Upper lobe of left lung (tissue), 6 donors: ENCODE data around the gene SRGAP3. TPM values are rescaled to one million over a fixed set of nuclear protein-coding genes. Genes with fewer than 3 reads are reported as not detected.

Experiments
- ATAC-seq, 2 donors: fragments of 200-7000 bp; cut with Tn5 transposase; one replicate each; pipeline ENCODE4 v1.9.1; 2022; ENCODE audit warnings: mild to moderate bottlenecking in 2 of 2, moderate library complexity in 2 of 2; ENCODE audit not compliant: low FRiP score in 2 of 2
- DNase-seq, 2 donors: peaks; one replicate each; pipeline ENCODE4 v3.0.0-alpha.2; 2019 to 2020
- H3K27ac ChIP-seq, 4 donors: fragments of 200-600 bp; sonication (generic); one replicate each; pipeline ENCODE4 v1.5.1; 2016 to 2019
- H3K27me3 ChIP-seq, 4 donors: fragments of 200-600 bp; sonication (generic); one replicate each; pipeline ENCODE4 v1.5.1; 2017 to 2019
- H3K36me3 ChIP-seq, 4 donors: fragments of 200-600 bp; sonication (generic); one replicate each; pipeline ENCODE4 v1.5.1; 2016 to 2019
- H3K4me1 ChIP-seq, 4 donors: fragments of 200-600 bp; sonication (generic); one replicate each; pipeline ENCODE4 v1.5.1; 2018 to 2019
- H3K4me3 ChIP-seq, 4 donors: fragments of 200-600 bp; sonication (generic); one replicate each; pipeline ENCODE4 v1.5.1; 2017 to 2019; ENCODE audit warnings: mild to moderate bottlenecking in 2 of 4, moderate library complexity in 1 of 4
- H3K9me3 ChIP-seq, 4 donors: fragments of 200-600 bp; sonication (generic); one replicate each; pipeline ENCODE4 v1.5.1; 2018 to 2019
- EP300 ChIP-seq, 4 donors: sonication (generic); formaldehyde crosslinking; IDR thresholded peaks; one replicate each; pipeline ENCODE4 v1.5.1; 2017; ENCODE audit warnings: antibody characterized with exemption in 4 of 4, control low read depth in 2 of 4
- POLR2A ChIP-seq, 4 donors: fragments of 450-650 bp; IDR thresholded peaks; one replicate each; pipeline ENCODE4 v1.5.1; 2016 to 2017; ENCODE audit warnings: antibody characterized with exemption in 4 of 4, mild to moderate bottlenecking in 2 of 4
- POLR2AphosphoS5 ChIP-seq, 2 donors: sonication (generic); formaldehyde crosslinking; IDR thresholded peaks; one replicate each; pipeline ENCODE4 v1.5.1; 2017; ENCODE audit warnings: antibody characterized with exemption in 2 of 2
- WGBS, 2 donors: methylation state at CpG; one replicate each; pipeline ENCODE4 v1.1.5; 2017 to 2018; 5-methylcytosine and 5-hydroxymethylcytosine counted together
- total RNA-seq, 6 donors: library from RNA; depleted of rRNA in 4 of 6; stranded (reverse); fragments of >200 nt in 4 of 6; gene quantifications; one replicate each; pipeline versions ENCODE4 v1.1.0 to v1.2.1, GENCODE V29; 2016 to 2021
- TF ChIP-seq, protein P1 (sequence below), 6 experiments: fragments of 450-650 bp in 4 of 6; fragments of 200-600 bp in 2 of 6; sonication (generic) in 2 of 6; IDR thresholded peaks; one replicate each; pipeline ENCODE4 v1.5.1; 2016 to 2019; ENCODE audit warnings: antibody characterized with exemption in 6 of 6
- donor health status: DM: no; HTN: no; CAD: no; lungs with moderate emphysema.
- donor health status: DM: no; HTN: yes; CAD: no; lungs with severe emphysema.

The SRGAP3 gene
- total RNA-seq, 6 donors from 2014 or later, result 4.6 to 29.6 (median 11.4) TPM

DNA sequence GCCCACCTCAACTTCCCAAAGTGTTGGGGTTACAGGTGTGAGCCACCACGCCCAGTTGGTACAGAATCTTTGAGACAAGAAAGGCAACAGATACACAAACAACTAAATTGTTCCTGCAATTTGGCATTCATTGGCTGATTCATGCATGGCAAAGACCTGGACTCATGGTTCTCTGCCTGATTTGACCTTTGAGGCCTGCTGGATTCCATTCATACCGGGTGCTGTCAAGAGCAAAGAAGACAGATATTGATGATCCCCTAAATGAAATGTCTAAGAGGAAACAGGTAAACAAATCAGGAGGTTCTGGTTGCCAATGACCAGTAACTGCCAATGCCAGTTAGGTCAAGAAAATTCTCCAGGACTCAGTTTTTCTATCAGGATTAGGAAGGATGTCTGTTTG lies 242.2 kb downstream of the SRGAP3 start:
- no peaks in the 10 kb centered on the region for H3K4me1 ChIP-seq
- H3K36me3 ChIP-seq, result no peaks in the 10 kb centered on the region
- no peaks in the 10 kb centered on the region for H3K9me3 ChIP-seq
- 69 to 83% methylated on average over 2 of the region's 2 CpGs for WGBS, 2 donors
- no peak overlapping the region for H3K27ac ChIP-seq
- no peak overlapping the region for H3K4me3 ChIP-seq
- no peaks in the 10 kb centered on the region for H3K27me3 ChIP-seq
- TF ChIP-seq, protein P1, sequence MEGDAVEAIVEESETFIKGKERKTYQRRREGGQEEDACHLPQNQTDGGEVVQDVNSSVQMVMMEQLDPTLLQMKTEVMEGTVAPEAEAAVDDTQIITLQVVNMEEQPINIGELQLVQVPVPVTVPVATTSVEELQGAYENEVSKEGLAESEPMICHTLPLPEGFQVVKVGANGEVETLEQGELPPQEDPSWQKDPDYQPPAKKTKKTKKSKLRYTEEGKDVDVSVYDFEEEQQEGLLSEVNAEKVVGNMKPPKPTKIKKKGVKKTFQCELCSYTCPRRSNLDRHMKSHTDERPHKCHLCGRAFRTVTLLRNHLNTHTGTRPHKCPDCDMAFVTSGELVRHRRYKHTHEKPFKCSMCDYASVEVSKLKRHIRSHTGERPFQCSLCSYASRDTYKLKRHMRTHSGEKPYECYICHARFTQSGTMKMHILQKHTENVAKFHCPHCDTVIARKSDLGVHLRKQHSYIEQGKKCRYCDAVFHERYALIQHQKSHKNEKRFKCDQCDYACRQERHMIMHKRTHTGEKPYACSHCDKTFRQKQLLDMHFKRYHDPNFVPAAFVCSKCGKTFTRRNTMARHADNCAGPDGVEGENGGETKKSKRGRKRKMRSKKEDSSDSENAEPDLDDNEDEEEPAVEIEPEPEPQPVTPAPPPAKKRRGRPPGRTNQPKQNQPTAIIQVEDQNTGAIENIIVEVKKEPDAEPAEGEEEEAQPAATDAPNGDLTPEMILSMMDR (IDR thresholded peaks at IDR 0.05), result no peak
- TF ChIP-seq POLR2A (IDR thresholded peaks at IDR 0.05), result no peak
- TF ChIP-seq EP300 (IDR thresholded peaks at IDR 0.05), result no peak
- no peak for TF ChIP-seq POLR2AphosphoS5 (IDR thresholded peaks at IDR 0.05)
- DNase-seq (no peak), ATAC-seq (no peak)

DNA sequence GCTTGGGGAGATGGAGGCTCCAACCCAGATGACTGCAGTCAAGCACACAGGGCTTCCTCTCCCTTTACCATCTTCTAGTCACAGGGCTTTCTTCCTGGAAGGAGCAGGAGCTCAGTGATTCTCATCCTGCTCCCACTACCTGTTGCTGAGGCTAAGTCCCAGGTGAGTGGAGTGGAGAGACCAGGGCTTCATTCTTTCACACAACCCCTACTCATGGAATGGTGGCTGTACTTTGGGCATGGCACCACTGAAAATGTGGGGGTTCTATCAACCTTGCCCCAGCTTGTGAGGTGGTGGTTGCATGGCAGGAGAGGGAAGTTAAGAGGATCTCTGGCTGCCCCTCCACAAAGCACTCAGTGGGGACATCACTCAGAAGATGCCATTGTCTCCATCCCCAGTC lies 249.4 kb downstream of the SRGAP3 start:
- no peak for ATAC-seq
- H3K36me3 ChIP-seq, result no peaks in the 10 kb centered on the region
- no peak for DNase-seq
- no peaks in the 10 kb centered on the region for H3K9me3 ChIP-seq
- H3K4me3 ChIP-seq, result no peak overlapping the region
- H3K4me1 ChIP-seq, result no peaks in the 10 kb centered on the region
- H3K27me3 ChIP-seq, result no peaks in the 10 kb centered on the region
- H3K27ac ChIP-seq, result no peak overlapping the region
- TF ChIP-seq EP300 (IDR thresholded peaks at IDR 0.05), result no peak
- TF ChIP-seq, protein P1 (IDR thresholded peaks at IDR 0.05), result no peak
- no peak for TF ChIP-seq POLR2AphosphoS5 (IDR thresholded peaks at IDR 0.05)
- TF ChIP-seq POLR2A (IDR thresholded peaks at IDR 0.05), result no peak

DNA sequence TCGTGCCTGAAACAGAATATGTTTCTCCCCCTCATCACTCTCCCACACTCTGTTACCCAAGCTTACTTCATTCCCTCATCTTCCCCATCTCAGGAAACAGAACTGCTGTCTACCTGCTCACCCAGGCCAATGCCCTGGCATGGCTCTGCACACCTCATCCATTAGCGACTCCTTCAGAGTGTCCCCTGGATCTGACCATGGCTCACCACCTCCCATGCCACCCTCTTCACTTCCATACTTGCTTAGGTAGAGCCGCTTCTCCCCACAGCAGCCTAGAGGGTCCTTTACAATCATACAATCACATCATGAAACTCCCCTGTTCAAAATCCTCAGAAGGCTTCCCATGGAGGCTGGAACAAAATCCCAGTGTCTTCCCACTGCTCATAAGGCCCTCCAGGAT lies 252.3 kb downstream of the SRGAP3 start:
- no peaks in the 10 kb centered on the region for H3K27me3 ChIP-seq
- ATAC-seq, result peak in 1 of 2 donors; percentile 8
- H3K9me3 ChIP-seq, result no peaks in the 10 kb centered on the region
- H3K4me3 ChIP-seq, result no peak overlapping the region
- TF ChIP-seq POLR2AphosphoS5 (IDR thresholded peaks at IDR 0.05) (no peak), EP300 (IDR thresholded peaks at IDR 0.05) (no peak), POLR2A (IDR thresholded peaks at IDR 0.05) (no peak)
- TF ChIP-seq, protein P1 (IDR thresholded peaks at IDR 0.05), result no peak
- H3K36me3 ChIP-seq, result no peaks in the 10 kb centered on the region
- H3K4me1 ChIP-seq, result no peaks in the 10 kb centered on the region
- WGBS, 2 donors, result 64 to 67% methylated on average over 3 of the region's 3 CpGs
- no peak for DNase-seq
- H3K27ac ChIP-seq, result no peak overlapping the region

DNA sequence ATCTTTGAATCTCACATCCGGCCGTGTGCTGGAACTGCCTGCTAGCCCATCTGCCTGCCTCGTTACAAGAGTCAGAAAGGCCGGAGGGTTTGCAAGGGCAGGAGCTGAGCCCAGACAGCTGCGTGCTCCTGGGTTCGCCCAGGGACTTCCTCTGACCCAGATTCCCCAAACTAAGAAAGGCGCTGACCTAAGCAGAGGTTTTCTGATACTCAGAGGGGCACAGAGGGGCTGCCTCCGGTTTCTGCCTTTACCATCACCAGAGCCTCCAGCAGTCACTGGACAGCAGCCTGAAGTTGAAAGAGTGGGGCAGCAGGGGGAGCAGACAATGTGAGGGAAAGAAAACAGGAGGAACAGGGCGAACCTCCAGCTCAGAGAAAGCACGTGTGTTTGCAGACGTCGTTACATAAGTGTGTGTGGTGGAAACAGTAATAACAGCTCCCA lies 252.7 kb downstream of the SRGAP3 start:
- TF ChIP-seq EP300 (IDR thresholded peaks at IDR 0.05) (no peak), POLR2A (IDR thresholded peaks at IDR 0.05) (no peak), POLR2AphosphoS5 (IDR thresholded peaks at IDR 0.05) (no peak)
- TF ChIP-seq, protein P1 (IDR thresholded peaks at IDR 0.05), result peak in 2 of 6 experiments; percentile 7 to 30
- no peaks in the 10 kb centered on the region for H3K9me3 ChIP-seq
- peak; percentile 58 to 75 for ATAC-seq

DNA sequence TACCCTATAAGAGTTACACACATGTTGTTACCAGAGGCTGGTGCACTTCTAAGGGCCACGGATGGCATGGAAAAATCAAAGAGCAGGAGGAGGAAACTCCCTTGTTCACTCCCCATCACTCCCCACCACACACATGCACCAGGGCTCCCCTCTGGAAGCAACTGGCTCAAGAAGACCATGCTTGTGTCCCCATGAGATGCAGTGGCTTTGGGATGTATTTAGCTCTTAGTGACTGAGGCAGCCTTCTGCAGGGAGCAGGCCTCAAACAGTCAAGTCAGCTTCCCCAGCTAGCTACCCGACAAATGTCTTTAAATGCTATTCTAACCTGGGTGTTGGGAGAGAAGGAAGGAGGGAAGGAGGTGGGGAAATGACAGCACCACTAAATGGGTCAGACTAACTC lies 253.2 kb downstream of the SRGAP3 start:
- Histone ChIP-seq H3K27ac (no peak overlapping the region), H3K9me3 (no peaks in the 10 kb centered on the region), H3K4me1 (no peaks in the 10 kb centered on the region), H3K4me3 (no peak overlapping the region), H3K36me3 (no peaks in the 10 kb centered on the region), H3K27me3 (no peaks in the 10 kb centered on the region)
- ATAC-seq (no peak), DNase-seq (no peak)
- TF ChIP-seq POLR2A (IDR thresholded peaks at IDR 0.05) (no peak), EP300 (IDR thresholded peaks at IDR 0.05) (no peak), POLR2AphosphoS5 (IDR thresholded peaks at IDR 0.05) (no peak)
- TF ChIP-seq, protein P1 (IDR thresholded peaks at IDR 0.05), result no peak
- 80 to 81% methylated on average over 1 to 2 of the region's 2 CpGs for WGBS, 2 donors

More for the DNA sequence above, 252.7 kb downstream of the SRGAP3 start:
- no peaks in the 10 kb centered on the region for H3K36me3 ChIP-seq
- WGBS, 2 donors, result 42 to 57% methylated on average over 12 of the region's 12 CpGs
- H3K27ac ChIP-seq, result no peak overlapping the region
- no peaks in the 10 kb centered on the region for H3K4me1 ChIP-seq
- peak in 1 of 2 donors; percentile 8 for DNase-seq
- no peaks in the 10 kb centered on the region for H3K27me3 ChIP-seq
- no peak overlapping the region for H3K4me3 ChIP-seq
